ENCODE measurements around the gene SALL1. TPM values are rescaled to one million over a fixed set of nuclear protein-coding genes. Genes with fewer than 3 reads are reported as not detected.

Gene SALL1
- total RNA-seq, 1 donor from 2014 or later, result not detected

DNA sequence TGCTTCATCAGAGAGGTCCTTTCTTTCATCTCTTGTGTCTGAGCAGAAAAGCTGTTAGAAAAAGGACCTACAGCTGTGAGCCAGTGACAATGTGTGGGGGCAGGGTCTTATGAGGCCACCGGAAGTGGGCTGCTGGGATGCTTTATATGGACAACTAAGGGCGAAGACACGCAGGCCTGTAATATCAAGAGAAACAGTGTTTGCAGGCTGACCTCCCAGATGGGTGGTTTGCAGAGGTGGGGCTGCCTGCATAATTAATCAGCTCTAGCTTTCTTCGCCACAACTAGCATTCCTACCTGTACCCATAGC lies 30.4 kb upstream of the SALL1 start:
- H3K27me3 ChIP-seq (ENCODE audit: control insufficient read depth, insufficient read depth, low read length), result no peaks in the 10 kb centered on the region
- TF ChIP-seq, protein P1, sequence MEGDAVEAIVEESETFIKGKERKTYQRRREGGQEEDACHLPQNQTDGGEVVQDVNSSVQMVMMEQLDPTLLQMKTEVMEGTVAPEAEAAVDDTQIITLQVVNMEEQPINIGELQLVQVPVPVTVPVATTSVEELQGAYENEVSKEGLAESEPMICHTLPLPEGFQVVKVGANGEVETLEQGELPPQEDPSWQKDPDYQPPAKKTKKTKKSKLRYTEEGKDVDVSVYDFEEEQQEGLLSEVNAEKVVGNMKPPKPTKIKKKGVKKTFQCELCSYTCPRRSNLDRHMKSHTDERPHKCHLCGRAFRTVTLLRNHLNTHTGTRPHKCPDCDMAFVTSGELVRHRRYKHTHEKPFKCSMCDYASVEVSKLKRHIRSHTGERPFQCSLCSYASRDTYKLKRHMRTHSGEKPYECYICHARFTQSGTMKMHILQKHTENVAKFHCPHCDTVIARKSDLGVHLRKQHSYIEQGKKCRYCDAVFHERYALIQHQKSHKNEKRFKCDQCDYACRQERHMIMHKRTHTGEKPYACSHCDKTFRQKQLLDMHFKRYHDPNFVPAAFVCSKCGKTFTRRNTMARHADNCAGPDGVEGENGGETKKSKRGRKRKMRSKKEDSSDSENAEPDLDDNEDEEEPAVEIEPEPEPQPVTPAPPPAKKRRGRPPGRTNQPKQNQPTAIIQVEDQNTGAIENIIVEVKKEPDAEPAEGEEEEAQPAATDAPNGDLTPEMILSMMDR (IDR thresholded peaks at IDR 0.05; ENCODE audit: insufficient read depth, low read length, severe bottlenecking), result no peak
- no peak overlapping the region for H3K4me3 ChIP-seq (ENCODE audit: low read depth, low read length)
- FAIRE-seq (no peak), DNase-seq (ENCODE audit: low read depth) (no peak)
- no peaks in the 10 kb centered on the region for H3K36me3 ChIP-seq (ENCODE audit: control insufficient read depth, insufficient read depth, low read length)

DNA sequence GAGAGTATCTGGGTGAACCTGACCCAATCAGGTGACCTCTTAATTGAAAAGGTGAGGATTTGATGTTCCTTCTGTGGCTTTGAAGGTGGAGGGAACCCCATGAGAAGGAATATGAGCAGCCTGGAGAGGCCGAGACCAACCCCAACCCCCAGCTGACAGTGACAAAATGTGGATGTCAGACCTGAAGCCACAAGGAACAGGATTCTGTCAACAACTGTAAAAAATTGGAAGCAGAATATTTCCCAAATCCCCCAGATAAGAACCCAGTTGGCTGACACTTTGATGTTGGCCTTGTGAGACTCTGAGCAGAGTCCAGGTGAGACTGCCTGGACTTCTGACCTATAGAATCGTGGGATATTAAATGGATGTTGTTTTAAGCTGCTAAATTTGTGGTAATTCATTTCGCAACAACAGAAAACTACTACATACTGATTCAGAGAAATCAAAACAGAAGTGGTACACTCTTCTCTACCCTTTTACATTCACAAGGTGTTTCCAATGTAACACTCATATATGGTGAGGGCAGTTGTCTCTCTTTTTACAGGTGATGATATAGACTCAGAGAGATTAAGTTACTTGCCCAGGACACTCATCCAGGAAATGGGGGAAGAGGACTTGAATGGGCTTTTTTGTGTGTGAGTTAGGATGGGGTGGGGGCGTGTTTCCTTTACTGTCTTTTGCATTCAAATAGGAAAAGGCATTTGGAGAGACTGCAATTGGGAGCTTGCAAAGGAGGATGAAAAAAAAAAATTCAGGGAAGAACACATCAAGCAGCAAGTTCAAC lies 29.8 kb upstream of the SALL1 start:
- DNase-seq (ENCODE audit: low read depth) (no peak), FAIRE-seq (no peak)
- TF ChIP-seq, protein P1 (IDR thresholded peaks at IDR 0.05; ENCODE audit: insufficient read depth, low read length, severe bottlenecking), result no peak

GRCh38 chr16:51175081-51175480 lies 24.0 kb upstream of the SALL1 start:
- no peak for FAIRE-seq

More for the DNA sequence above, 29.8 kb upstream of the SALL1 start:
- no peaks in the 10 kb centered on the region for H3K27me3 ChIP-seq (ENCODE audit: control insufficient read depth, insufficient read depth, low read length)
- H3K36me3 ChIP-seq (ENCODE audit: control insufficient read depth, insufficient read depth, low read length), result no peaks in the 10 kb centered on the region
- H3K4me3 ChIP-seq (ENCODE audit: low read depth, low read length), result no peak overlapping the region

DNA sequence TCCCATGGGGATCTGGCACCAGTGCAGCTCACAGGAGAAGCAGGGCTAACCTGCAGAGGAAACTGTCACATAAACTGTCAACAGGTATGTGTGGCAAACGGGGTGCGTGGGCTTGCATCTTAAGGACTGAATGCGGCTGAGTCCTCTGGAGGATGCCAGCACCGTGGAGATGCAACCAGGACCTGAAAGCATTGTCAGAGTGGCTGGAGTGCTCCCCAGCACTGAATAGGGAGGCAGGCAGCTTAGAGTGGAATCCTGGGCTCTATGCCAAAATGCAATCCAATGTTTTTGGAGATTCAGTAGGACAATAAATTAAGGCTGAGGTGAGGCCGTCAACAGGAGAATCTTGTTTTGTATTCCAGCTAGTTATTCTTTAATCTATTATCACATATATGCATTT lies 21.3 kb upstream of the SALL1 start:
- FAIRE-seq (peak; percentile 47), DNase-seq (ENCODE audit: low read depth) (no peak)
- no peaks in the 10 kb centered on the region for H3K36me3 ChIP-seq (ENCODE audit: control insufficient read depth, insufficient read depth, low read length)
- TF ChIP-seq, protein P1 (IDR thresholded peaks at IDR 0.05; ENCODE audit: insufficient read depth, low read length, severe bottlenecking), result no peak
- H3K27me3 ChIP-seq (ENCODE audit: control insufficient read depth, insufficient read depth, low read length), result no peaks in the 10 kb centered on the region
- H3K4me3 ChIP-seq (ENCODE audit: low read depth, low read length), result no peak overlapping the region

More at GRCh38 chr16:51175081-51175480, 24.0 kb upstream of the SALL1 start:
- Histone ChIP-seq H3K27me3 (ENCODE audit: control insufficient read depth, insufficient read depth, low read length) (no peaks in the 10 kb centered on the region), H3K36me3 (ENCODE audit: control insufficient read depth, insufficient read depth, low read length) (no peaks in the 10 kb centered on the region), H3K4me3 (ENCODE audit: low read depth, low read length) (no peak overlapping the region)
- TF ChIP-seq, protein P1 (IDR thresholded peaks at IDR 0.05; ENCODE audit: insufficient read depth, low read length, severe bottlenecking), result no peak
- DNase-seq (ENCODE audit: low read depth), result no peak

DNA sequence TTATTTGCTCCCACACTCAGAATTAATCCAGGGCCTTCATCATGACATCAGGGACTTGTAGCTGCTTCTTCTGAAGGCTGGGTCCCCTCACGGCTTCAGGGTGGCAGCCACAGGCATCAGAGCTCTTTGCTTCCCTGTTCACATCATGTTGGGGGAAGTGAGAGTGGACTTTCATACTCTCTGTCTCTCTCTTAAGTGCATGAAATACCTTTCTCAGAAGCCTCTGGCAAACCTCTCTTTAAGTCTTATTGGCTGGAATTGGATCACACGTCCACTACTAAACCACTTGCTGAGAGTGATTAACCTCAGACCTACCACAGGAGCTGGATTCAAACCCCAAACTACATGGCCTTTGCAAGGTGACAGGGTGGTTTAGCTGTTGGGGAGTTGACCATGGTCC lies 17.7 kb upstream of the SALL1 start:
- Histone ChIP-seq H3K36me3 (ENCODE audit: control insufficient read depth, insufficient read depth, low read length) (no peaks in the 10 kb centered on the region), H3K27me3 (ENCODE audit: control insufficient read depth, insufficient read depth, low read length) (no peaks in the 10 kb centered on the region), H3K4me3 (ENCODE audit: low read depth, low read length) (no peak overlapping the region)
- TF ChIP-seq, protein P1 (IDR thresholded peaks at IDR 0.05; ENCODE audit: insufficient read depth, low read length, severe bottlenecking), result no peak
- FAIRE-seq, result no peak
- no peak for DNase-seq (ENCODE audit: low read depth)
